Liver (tissue), 9 donors: ENCODE data around the gene TEX51. TPM values are rescaled to one million over a fixed set of nuclear protein-coding genes. Genes with fewer than 3 reads are reported as not detected.

Experiments used
- DNase-seq: peaks from one replicate; pipeline ENCODE4 v3.0.0-alpha.2; 2017; ENCODE audit warnings: low spot score
- H3K27ac ChIP-seq, 2 donors: one replicate each; pipeline ENCODE4 v1.7.0; 2013; ENCODE audit warnings: inconsistent platforms in 2 of 2, low read length in 2 of 2, control low read depth in 1 of 2, low read depth in 1 of 2, mild to moderate bottlenecking in 1 of 2
- H3K27me3 ChIP-seq, 4 donors: one replicate each; pipeline versions ENCODE4 v1.6.1 to v1.7.0; 2013; ENCODE audit warnings: low read length in 3 of 4, inconsistent platforms in 1 of 4, mild to moderate bottlenecking in 1 of 4, moderate library complexity in 1 of 4; ENCODE audit not compliant: control insufficient read depth in 4 of 4, insufficient read depth in 4 of 4
- H3K36me3 ChIP-seq, 4 donors: one replicate each; pipeline versions ENCODE4 v1.6.1 to v1.7.0; 2013; ENCODE audit warnings: low read length in 3 of 4, mild to moderate bottlenecking in 3 of 4, low read depth in 1 of 4, moderate library complexity in 1 of 4; ENCODE audit not compliant: control insufficient read depth in 4 of 4, insufficient read depth in 3 of 4
- H3K4me1 ChIP-seq, 4 donors: one replicate each; pipeline versions ENCODE4 v1.6.1 to v1.7.0; 2013; ENCODE audit warnings: low read length in 3 of 4, mild to moderate bottlenecking in 3 of 4, moderate library complexity in 1 of 4; ENCODE audit not compliant: control insufficient read depth in 4 of 4, insufficient read depth in 4 of 4
- H3K4me3 ChIP-seq, 3 donors: one replicate each; pipeline versions ENCODE4 v1.6.1 to v1.7.0; 2013; ENCODE audit warnings: low read length in 3 of 3, control low read depth in 1 of 3, low read depth in 1 of 3, mild to moderate bottlenecking in 1 of 3
- H3K9ac ChIP-seq, 2 donors: one replicate each; pipeline ENCODE4 v1.7.0; 2013; ENCODE audit warnings: low read length in 2 of 2, mild to moderate bottlenecking in 2 of 2, moderate library complexity in 2 of 2, control low read depth in 1 of 2, low read depth in 1 of 2
- H3K9me3 ChIP-seq, 4 donors: one replicate each; pipeline versions ENCODE4 v1.6.1 to v1.7.0; 2013; ENCODE audit warnings: low read length in 3 of 4; ENCODE audit not compliant: control insufficient read depth in 4 of 4
- ATF3 ChIP-seq: IDR thresholded peaks from 2 replicates; pipeline ENCODE4 v1.6.1; 2016; ENCODE audit warnings: antibody characterized with exemption
- CTCF ChIP-seq: fragments of 150-350 bp; IDR thresholded peaks from 2 replicates; pipeline ENCODE4 v1.5.1; 2017; ENCODE audit warnings: improper control_type of control experiment, low read depth, low read length; ENCODE audit not compliant: missing input control
- EGR1 ChIP-seq, 2 donors: IDR thresholded peaks; 2 replicates each; pipeline ENCODE4 v1.6.1; 2016 to 2018; ENCODE audit warnings: antibody characterized with exemption in 2 of 2, low read depth in 2 of 2
- FOXA1 ChIP-seq: IDR thresholded peaks from 2 replicates; pipeline ENCODE4 v1.6.1; 2016; ENCODE audit warnings: antibody characterized with exemption
- FOXA2 ChIP-seq: IDR thresholded peaks from 2 replicates; pipeline ENCODE4 v1.6.1; 2016; ENCODE audit warnings: antibody characterized with exemption
- GABPA ChIP-seq, 2 donors: IDR thresholded peaks in 1 of 2; conservative IDR thresholded peaks in 1 of 2; 2 replicates each; pipeline ENCODE4 v1.6.1; 2016; ENCODE audit warnings: antibody characterized with exemption in 2 of 2, mild to moderate bottlenecking in 1 of 2, moderate library complexity in 1 of 2
- HNF4A ChIP-seq, 2 donors: conservative IDR thresholded peaks; 2 replicates each; pipeline ENCODE4 v1.6.1; 2016; ENCODE audit warnings: antibody characterized with exemption in 2 of 2, mild to moderate bottlenecking in 2 of 2
- HNF4G ChIP-seq: IDR thresholded peaks from 2 replicates; pipeline ENCODE4 v1.6.1; 2016; ENCODE audit warnings: antibody characterized with exemption
- JUND ChIP-seq, 2 donors: IDR thresholded peaks; 2 replicates each; pipeline ENCODE4 v1.6.1; 2016; ENCODE audit warnings: antibody characterized with exemption in 2 of 2
- MAX ChIP-seq: IDR thresholded peaks from 2 replicates; pipeline ENCODE4 v1.6.1; 2016; ENCODE audit warnings: antibody characterized with exemption
- NR2F2 ChIP-seq: IDR thresholded peaks from 2 replicates; pipeline ENCODE4 v1.6.1; 2016; ENCODE audit warnings: antibody characterized with exemption
- RAD21 ChIP-seq, 2 donors: IDR thresholded peaks; 2 replicates each; pipeline ENCODE4 v1.6.1; 2016; ENCODE audit warnings: antibody characterized with exemption in 2 of 2, mild to moderate bottlenecking in 2 of 2
- REST ChIP-seq: IDR thresholded peaks from 2 replicates; pipeline ENCODE4 v1.6.1; 2016; ENCODE audit warnings: antibody characterized with exemption, mild to moderate bottlenecking
- RXRA ChIP-seq, 2 donors: IDR thresholded peaks; 2 replicates each; pipeline ENCODE4 v1.6.1; 2017 to 2018; ENCODE audit warnings: antibody characterized with exemption in 2 of 2, mild to moderate bottlenecking in 1 of 2
- SP1 ChIP-seq: IDR thresholded peaks from 2 replicates; pipeline ENCODE4 v1.6.1; 2018; ENCODE audit warnings: antibody characterized with exemption, mild to moderate bottlenecking
- TAF1 ChIP-seq: conservative IDR thresholded peaks from 2 replicates; pipeline ENCODE4 v1.6.1; 2016; ENCODE audit warnings: antibody characterized with exemption, mild to moderate bottlenecking
- YY1 ChIP-seq: IDR thresholded peaks from 2 replicates; pipeline ENCODE4 v1.6.1; 2016; ENCODE audit warnings: antibody characterized with exemption, mild to moderate bottlenecking
- ZBTB33 ChIP-seq: IDR thresholded peaks from 2 replicates; pipeline ENCODE4 v1.6.1; 2016; ENCODE audit warnings: antibody characterized with exemption
- WGBS: extraction: QIAGEN DNeasy Blood & Tissue Kit; methylation state at CpG from one replicate; pipeline ENCODE4 v1.1.7; 2013; 5-methylcytosine and 5-hydroxymethylcytosine counted together
- polyA plus RNA-seq, 2 donors: library from polyadenylated mRNA; stranded (reverse) in 1 of 2; unstranded in 1 of 2; fragments of 200-250 nt in 1 of 2; fragments of >200 nt in 1 of 2; fragmentation: Nextera tagmentation in 1 of 2; extraction: Ambion mirVana in 1 of 2; gene quantifications; one replicate each; pipeline versions ENCODE4 v1.2.1 to v1.2.3, GENCODE V29; 2013 to 2015
- total RNA-seq, 2 donors: library from RNA; depleted of rRNA; stranded (reverse); fragments of >200 nt; gene quantifications; one replicate each; pipeline ENCODE4 v1.2.3, GENCODE V29; 2014
- donor health status: healthy.
- donor health status: healthy.
- donor health status: healthy.
- donor health status: healthy.
- donor health status: healthy.

The TEX51 gene
- total and polyA plus RNA-seq, 4 donors = not detected

GRCh38 chr2:126864861-126865260, 33.8 kb upstream of the TEX51 start:
- no peak for TF ChIP-seq NR2F2
- no peak for TF ChIP-seq REST
- no peak for TF ChIP-seq ATF3
- no peak for TF ChIP-seq FOXA2
- no peak for TF ChIP-seq HNF4A (conservative IDR thresholded peaks at IDR 0.05)
- TF ChIP-seq HNF4G = no peak
- TF ChIP-seq YY1 = no peak
- TF ChIP-seq FOXA1 = no peak
- TF ChIP-seq SP1 = no peak
- no peak for TF ChIP-seq JUND (IDR thresholded peaks at IDR 0.05)
- Histone ChIP-seq H3K36me3 (no peaks in the 10 kb centered on the region), H3K9ac (no peak overlapping the region), H3K4me3 (no peak overlapping the region), H3K9me3 (no peaks in the 10 kb centered on the region), H3K27me3 (no peaks in the 10 kb centered on the region), H3K4me1 (no peaks in the 10 kb centered on the region), H3K27ac (no peak overlapping the region)
- DNase-seq = no peak
- whole genome bisulfite sequencing = 80% methylated on average over 3 of the region's 3 CpGs

GRCh38 chr2:126866451-126866850, 32.2 kb upstream of the TEX51 start:
- no peaks in the 10 kb centered on the region for H3K9me3 ChIP-seq
- no peak overlapping the region for H3K27ac ChIP-seq
- peak; percentile 13 for DNase-seq
- no peak overlapping the region for H3K4me3 ChIP-seq
- TF ChIP-seq ZBTB33 (no peak), HNF4A (conservative IDR thresholded peaks at IDR 0.05) (no peak), YY1 (no peak), REST (no peak), MAX (no peak), CTCF (no peak), EGR1 (IDR thresholded peaks at IDR 0.05; ENCODE audit: low read depth in 2 of 2) (no peak), JUND (IDR thresholded peaks at IDR 0.05) (no peak), HNF4G (no peak), FOXA2 (no peak), ATF3 (no peak), RAD21 (IDR thresholded peaks at IDR 0.05) (no peak), RXRA (IDR thresholded peaks at IDR 0.05) (no peak), GABPA (IDR thresholded peaks at IDR 0.05 in 1 of 2, conservative IDR thresholded peaks at IDR 0.05 in 1 of 2) (no peak), FOXA1 (no peak), TAF1 (no peak), SP1 (no peak), NR2F2 (no peak)
- no peaks in the 10 kb centered on the region for H3K4me1 ChIP-seq
- H3K27me3 ChIP-seq = no peaks in the 10 kb centered on the region
- no peaks in the 10 kb centered on the region for H3K36me3 ChIP-seq
- WGBS = 89% methylated on average over 4 of the region's 4 CpGs
- no peak overlapping the region for H3K9ac ChIP-seq
